ENCODE data around the gene LENEP. TPM values are rescaled to one million over a fixed set of nuclear protein-coding genes. Genes with fewer than 3 reads are reported as not detected.

LENEP gene
- total RNA-seq, 2 experiments from 2014 or later, result not detected

DNA sequence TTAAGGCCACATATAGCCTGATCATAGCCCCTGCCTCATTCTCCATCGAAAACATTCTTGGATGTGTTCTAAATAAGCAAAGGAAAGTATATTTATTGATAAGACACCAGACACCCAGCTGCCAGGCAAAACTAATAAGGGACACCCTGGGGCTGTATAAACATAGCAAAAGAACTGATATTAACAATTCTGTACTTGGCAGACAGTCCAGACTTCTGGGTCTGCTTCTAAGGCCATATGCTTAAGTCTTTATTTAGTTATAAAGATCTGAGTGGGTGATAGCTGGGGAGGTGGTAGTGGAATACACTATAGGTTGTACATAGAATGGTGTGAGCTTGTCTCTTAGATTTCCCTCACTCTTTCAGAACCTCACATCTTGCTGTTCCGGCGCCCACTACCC lies 15.0 kb upstream of the LENEP start:
- TF ChIP-seq, protein P1, sequence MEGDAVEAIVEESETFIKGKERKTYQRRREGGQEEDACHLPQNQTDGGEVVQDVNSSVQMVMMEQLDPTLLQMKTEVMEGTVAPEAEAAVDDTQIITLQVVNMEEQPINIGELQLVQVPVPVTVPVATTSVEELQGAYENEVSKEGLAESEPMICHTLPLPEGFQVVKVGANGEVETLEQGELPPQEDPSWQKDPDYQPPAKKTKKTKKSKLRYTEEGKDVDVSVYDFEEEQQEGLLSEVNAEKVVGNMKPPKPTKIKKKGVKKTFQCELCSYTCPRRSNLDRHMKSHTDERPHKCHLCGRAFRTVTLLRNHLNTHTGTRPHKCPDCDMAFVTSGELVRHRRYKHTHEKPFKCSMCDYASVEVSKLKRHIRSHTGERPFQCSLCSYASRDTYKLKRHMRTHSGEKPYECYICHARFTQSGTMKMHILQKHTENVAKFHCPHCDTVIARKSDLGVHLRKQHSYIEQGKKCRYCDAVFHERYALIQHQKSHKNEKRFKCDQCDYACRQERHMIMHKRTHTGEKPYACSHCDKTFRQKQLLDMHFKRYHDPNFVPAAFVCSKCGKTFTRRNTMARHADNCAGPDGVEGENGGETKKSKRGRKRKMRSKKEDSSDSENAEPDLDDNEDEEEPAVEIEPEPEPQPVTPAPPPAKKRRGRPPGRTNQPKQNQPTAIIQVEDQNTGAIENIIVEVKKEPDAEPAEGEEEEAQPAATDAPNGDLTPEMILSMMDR (IDR thresholded peaks at IDR 0.05), result no peak
- Histone ChIP-seq H3K27me3 (ENCODE audit: control insufficient read depth in 1 of 2, insufficient read depth in 2 of 2, low read length in 2 of 2) (no peaks in the 10 kb centered on the region), H3K36me3 (ENCODE audit: insufficient read depth, low read length) (no peaks in the 10 kb centered on the region), H3K4me1 (ENCODE audit: insufficient read depth, low read length) (peaks cover 20% of the 10 kb centered on the region), H3K9me3 (ENCODE audit: control insufficient read depth in 1 of 2, insufficient read depth in 1 of 2, low read length in 2 of 2) (no peaks in the 10 kb centered on the region), H3K4me3 (ENCODE audit: low read length) (no peak overlapping the region), H3K27ac (ENCODE audit: low read depth in 1 of 2, low read length in 2 of 2) (no peak overlapping the region)
- intact Hi-C loops (cut with DNase I, micrococcal nuclease), result loop anchor here in 1 of 2 experiments (1.0 kb wide), 1 partner anchor 11 kb away; no protein-coding TSS in a partner anchor
- H3K4me3 Mint-ChIP-seq, result no peak overlapping the region
- CTCF ChIA-PET, result interaction anchor here (0.9 to 10.7 kb wide), 3 partner anchors 17 to 39 kb away, joined by 3 to 71 read pairs (median 4); partner anchors contain the start of gene PYGO2
- POLR2A ChIA-PET, result no interaction called here
- no peak overlapping the region for H3K27ac Mint-ChIP-seq
- ATAC-seq (ENCODE audit: poor library complexity) (no peak), DNase-seq (no peak)
- no peaks in the 10 kb centered on the region for H3K27me3 Mint-ChIP-seq
- no peaks in the 10 kb centered on the region for H3K4me1 Mint-ChIP-seq (ENCODE audit: low read depth)
- H3K9me3 Mint-ChIP-seq, result no peaks in the 10 kb centered on the region
- no peaks in the 10 kb centered on the region for H3K36me3 Mint-ChIP-seq (ENCODE audit: low read depth)

DNA sequence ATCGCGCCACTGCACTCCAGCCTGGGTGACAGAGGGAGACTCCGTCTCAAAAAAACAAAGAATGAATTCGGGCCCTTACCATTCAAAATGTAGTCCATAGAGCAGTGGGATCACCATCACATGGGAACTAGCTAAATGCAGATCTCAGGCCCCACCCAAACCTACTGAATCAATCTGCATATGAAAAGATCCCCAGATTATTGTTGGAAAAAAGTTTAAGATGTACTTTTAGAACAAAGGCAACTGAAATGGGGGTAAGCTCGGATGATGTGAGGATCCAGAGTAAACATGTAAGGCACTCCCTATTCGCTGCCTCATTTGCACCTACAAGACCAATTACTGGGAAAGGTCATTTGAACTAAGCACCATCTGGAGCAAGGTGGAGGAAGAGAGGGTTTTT lies 11.0 kb upstream of the LENEP start:
- Histone ChIP-seq H3K27ac (ENCODE audit: low read depth in 1 of 2, low read length in 2 of 2) (peak overlapping the region in 1 of 2 donors; percentile 54), H3K27me3 (ENCODE audit: control insufficient read depth in 1 of 2, insufficient read depth in 2 of 2, low read length in 2 of 2) (no peaks in the 10 kb centered on the region), H3K36me3 (ENCODE audit: insufficient read depth, low read length) (peaks cover 6% of the 10 kb centered on the region), H3K4me3 (ENCODE audit: low read length) (peak overlapping the region; percentile 64), H3K4me1 (ENCODE audit: insufficient read depth, low read length) (peaks cover 24% of the 10 kb centered on the region), H3K9me3 (ENCODE audit: control insufficient read depth in 1 of 2, insufficient read depth in 1 of 2, low read length in 2 of 2) (no peaks in the 10 kb centered on the region)
- no peaks in the 10 kb centered on the region for H3K9me3 Mint-ChIP-seq
- H3K27me3 Mint-ChIP-seq, result no peaks in the 10 kb centered on the region
- H3K27ac Mint-ChIP-seq, result no peak overlapping the region
- peaks cover 10% of the 10 kb centered on the region for H3K4me1 Mint-ChIP-seq (ENCODE audit: low read depth)
- peaks cover 6% of the 10 kb centered on the region for H3K36me3 Mint-ChIP-seq (ENCODE audit: low read depth)
- DNase-seq, result no peak
- ATAC-seq (ENCODE audit: poor library complexity), result no peak
- intact Hi-C loops (cut with DNase I, micrococcal nuclease), result loop anchor here (1.0 to 2.0 kb wide), 3 partner anchors 19 to 34 kb away; no protein-coding TSS in a partner anchor
- no peak overlapping the region for H3K4me3 Mint-ChIP-seq
- ChIA-PET CTCF (interaction anchor here (0.5 to 3.5 kb wide), 8 partner anchors 17 to 621 kb away, joined by 3 to 54 read pairs (median 7); partner anchors contain the start of genes PMVK and PYGO2), POLR2A (interaction anchor here (1.2 to 4.1 kb wide), 11 partner anchors 9 to 103 kb away, joined by 4 to 52 read pairs (median 19); partner anchors contain the start of genes ADAM15, CKS1B, LENEP and PBXIP1)
- TF ChIP-seq, protein P1 (IDR thresholded peaks at IDR 0.05), result no peak

DNA sequence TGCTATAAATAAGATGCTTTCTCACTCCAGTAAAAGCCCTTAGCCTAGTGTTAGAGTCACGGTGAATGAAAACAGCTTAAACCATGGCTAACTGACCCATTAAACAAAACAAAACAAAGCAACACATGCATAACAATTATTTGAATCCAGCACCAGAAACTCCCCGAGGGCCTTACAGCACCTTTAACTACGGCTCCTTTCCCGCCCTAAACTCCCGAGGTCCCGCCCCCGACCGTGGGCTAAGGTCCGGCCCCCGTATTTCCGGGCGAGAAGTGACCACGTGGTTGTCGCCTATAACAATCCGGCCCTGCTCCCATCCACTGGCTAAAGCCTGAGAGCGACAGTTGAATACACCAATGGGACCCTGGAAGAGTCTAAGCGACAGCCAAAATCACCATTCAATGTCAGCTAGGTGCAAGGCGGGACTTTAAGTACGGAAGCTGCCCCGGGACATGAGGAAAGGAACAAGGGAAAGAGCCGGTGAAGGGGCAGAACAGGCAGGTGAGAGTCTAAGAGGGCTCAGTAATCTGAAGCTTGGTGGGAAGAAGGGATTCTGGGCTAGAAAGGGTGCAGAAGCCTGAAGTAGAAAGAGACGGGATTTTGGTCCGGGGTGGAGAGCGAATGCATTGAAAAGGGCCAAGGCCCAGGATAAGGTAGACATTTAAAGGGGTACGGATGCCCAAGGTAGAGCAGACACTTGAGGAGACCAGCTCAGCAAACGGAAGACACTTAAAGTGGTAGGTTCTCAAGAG lies 10.3 kb upstream of the LENEP start, which contains the start of gene FLAD1:
Gene FLAD1 (plus strand): TSS at position 448 of the 752 bp plus-strand sequence. CDS start 351 bp downstream, outside the sequence.
- Histone ChIP-seq H3K9me3 (ENCODE audit: control insufficient read depth in 1 of 2, insufficient read depth in 1 of 2, low read length in 2 of 2) (no peaks in the 10 kb centered on the region), H3K27me3 (ENCODE audit: control insufficient read depth in 1 of 2, insufficient read depth in 2 of 2, low read length in 2 of 2) (no peaks in the 10 kb centered on the region), H3K4me1 (ENCODE audit: insufficient read depth, low read length) (peaks cover 28% of the 10 kb centered on the region), H3K4me3 (ENCODE audit: low read length) (peak within 1 kb of the TSS; percentile 64), H3K27ac (ENCODE audit: low read depth in 1 of 2, low read length in 2 of 2) (peak within 1 kb of the TSS; percentile 13 to 54), H3K36me3 (ENCODE audit: insufficient read depth, low read length) (peaks cover 13% of the 10 kb centered on the region)
- Mint-ChIP-seq H3K27me3 (no peaks in the 10 kb centered on the region), H3K27ac (no peak within 1 kb of the TSS), H3K36me3 (ENCODE audit: low read depth) (peaks cover 9% of the 10 kb centered on the region), H3K9me3 (no peaks in the 10 kb centered on the region), H3K4me3 (no peak within 1 kb of the TSS), H3K4me1 (ENCODE audit: low read depth) (peaks cover 10% of the 10 kb centered on the region)
- ChIA-PET POLR2A (interaction anchor here (0.6 to 4.1 kb wide), 18 partner anchors 9 to 102 kb away, joined by 3 to 52 read pairs (median 10); partner anchors contain the start of genes ADAM15, CKS1B, LENEP and PBXIP1), CTCF (interaction anchor here (0.6 to 3.5 kb wide), 11 partner anchors 14 to 102 kb away, joined by 3 to 54 read pairs (median 6); partner anchors contain the start of genes PBXIP1, PMVK and PYGO2)
- TF ChIP-seq, protein P1 (IDR thresholded peaks at IDR 0.05), result no peak
- intact Hi-C loops (cut with DNase I, micrococcal nuclease), result loop anchor here (1.0 to 2.0 kb wide), 4 partner anchors 18 to 34 kb away; partner anchors contain the start of gene ZBTB7B (in 1 of the 2)
- peak; percentile 99 for ATAC-seq (ENCODE audit: poor library complexity)
- peak; percentile 85 to 99 (median 92) for DNase-seq

Data from CD4-positive, alpha-beta T cell (primary cell).